WI38 (cell line): ENCODE measurements around the gene FYCO1.

Experiments used
- H3K4me3 ChIP-seq: 2 replicates; pipeline ENCODE4 v1.5.1; 2011; ENCODE audit warnings: low read depth, mild to moderate bottlenecking, control low read depth, low read length
- TF ChIP-seq, protein P1 (sequence below): IDR thresholded peaks from 2 replicates; pipeline ENCODE4 v1.5.1; 2012; ENCODE audit warnings: low read depth, mild to moderate bottlenecking, control low read depth, low read length

FYCO1 gene

GRCh38 chr3:45907769-45908705 lies 87.6 kb downstream of the FYCO1 start:
- TF ChIP-seq, protein P1, sequence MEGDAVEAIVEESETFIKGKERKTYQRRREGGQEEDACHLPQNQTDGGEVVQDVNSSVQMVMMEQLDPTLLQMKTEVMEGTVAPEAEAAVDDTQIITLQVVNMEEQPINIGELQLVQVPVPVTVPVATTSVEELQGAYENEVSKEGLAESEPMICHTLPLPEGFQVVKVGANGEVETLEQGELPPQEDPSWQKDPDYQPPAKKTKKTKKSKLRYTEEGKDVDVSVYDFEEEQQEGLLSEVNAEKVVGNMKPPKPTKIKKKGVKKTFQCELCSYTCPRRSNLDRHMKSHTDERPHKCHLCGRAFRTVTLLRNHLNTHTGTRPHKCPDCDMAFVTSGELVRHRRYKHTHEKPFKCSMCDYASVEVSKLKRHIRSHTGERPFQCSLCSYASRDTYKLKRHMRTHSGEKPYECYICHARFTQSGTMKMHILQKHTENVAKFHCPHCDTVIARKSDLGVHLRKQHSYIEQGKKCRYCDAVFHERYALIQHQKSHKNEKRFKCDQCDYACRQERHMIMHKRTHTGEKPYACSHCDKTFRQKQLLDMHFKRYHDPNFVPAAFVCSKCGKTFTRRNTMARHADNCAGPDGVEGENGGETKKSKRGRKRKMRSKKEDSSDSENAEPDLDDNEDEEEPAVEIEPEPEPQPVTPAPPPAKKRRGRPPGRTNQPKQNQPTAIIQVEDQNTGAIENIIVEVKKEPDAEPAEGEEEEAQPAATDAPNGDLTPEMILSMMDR: no peak
- no peak overlapping the region for H3K4me3 ChIP-seq

DNA sequence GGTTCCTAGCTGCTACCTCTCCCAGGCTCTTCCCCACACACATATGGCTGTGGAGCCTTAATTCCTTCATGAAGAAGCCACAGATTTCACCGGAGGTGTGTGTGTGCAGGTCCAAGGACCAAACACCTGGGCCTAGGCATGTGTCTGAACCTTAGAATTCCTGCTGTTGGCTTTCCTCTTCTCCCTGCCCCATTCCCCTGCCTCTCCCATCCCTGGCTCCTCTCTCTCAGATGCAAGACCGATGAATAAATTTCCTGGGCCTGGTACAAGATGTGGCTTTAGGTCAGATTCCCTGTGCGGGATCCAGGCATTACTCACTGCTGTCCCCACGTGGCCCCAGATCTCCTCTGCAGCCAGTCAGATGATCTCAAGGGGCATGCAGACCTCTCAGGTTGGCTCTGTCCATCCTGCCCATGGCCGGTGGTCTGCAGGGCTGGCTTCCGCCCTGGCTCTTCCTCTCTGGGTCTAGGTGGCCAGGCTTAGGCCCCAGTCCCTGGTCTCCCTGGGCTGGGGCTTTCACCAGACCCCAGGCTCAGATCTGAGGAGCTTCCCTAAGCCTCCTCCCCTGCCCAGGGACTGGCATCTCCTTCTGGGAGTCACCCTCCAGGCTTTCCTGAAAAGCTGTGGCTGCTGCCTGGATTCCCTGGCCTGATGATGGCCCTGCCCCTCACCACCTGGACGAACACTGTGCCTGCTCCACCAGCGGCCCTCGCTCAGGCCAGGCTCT lies 88.8 kb downstream of the FYCO1 start:
- TF ChIP-seq, protein P1: peak; percentile 70
- no peak overlapping the region for H3K4me3 ChIP-seq

DNA sequence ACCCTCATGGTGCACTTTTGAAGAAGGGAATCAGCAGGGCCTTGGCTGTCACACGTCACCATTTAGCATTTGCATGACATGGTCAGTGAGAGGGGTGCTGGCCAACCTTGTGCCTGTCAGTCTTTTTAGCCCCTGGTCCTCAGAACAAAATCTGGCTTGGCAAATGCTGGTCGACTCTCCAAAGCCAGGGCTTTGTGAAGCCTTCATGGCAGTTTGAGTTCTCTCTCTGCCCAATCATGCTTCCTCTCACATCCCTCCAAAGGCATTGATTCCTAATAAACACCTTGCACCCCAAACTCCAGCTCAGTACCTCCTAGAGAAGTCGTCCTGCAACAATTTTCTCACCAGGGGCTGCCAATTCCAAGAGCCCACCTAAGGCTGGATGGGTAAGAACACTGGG lies 89.9 kb downstream of the FYCO1 start:
- TF ChIP-seq, protein P1: no peak
- no peak overlapping the region for H3K4me3 ChIP-seq

DNA sequence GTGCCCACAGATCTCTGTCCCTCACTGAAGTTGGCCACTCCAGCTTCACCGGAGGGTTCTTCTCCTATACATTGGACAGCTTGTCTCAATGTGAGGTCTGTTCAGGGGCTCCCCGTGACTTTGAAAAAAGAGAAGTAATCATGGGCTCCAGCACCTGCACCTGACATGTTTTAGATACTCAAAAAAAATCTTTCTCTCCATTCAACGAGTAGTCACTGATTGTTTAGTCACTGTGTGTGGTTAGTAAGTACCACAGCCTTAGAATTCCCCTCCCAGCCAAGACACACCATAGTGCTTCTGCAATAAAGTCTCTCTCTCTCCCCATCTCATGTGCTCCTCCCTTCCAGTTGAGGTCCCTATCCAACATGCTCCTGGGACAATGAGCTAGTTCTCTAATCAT lies 90.7 kb downstream of the FYCO1 start:
- TF ChIP-seq, protein P1: no peak
- H3K4me3 ChIP-seq: no peak overlapping the region

- TF ChIP-seq, protein P1: no peak
- H3K4me3 ChIP-seq: no peak overlapping the region
Measured at GRCh38 chr3:45896956-45897355, 98.7 kb downstream of the FYCO1 start.

- no peak overlapping the region for H3K4me3 ChIP-seq
- TF ChIP-seq, protein P1: no peak
Measured at GRCh38 chr3:45895686-45896468, 99.7 kb downstream of the FYCO1 start.
